ENCODE measurements around the gene SVOPL.

Gene SVOPL

GRCh38 chr7:138649506-138649905 is 51.7 kb downstream of the SVOPL start:
- no peak for TF ChIP-seq TCF12 (IDR thresholded peaks at IDR 0.05; ENCODE audit: low read depth)
- TF ChIP-seq USF1 (IDR thresholded peaks at IDR 0.05), result no peak
- no peak for TF ChIP-seq EGR1 (IDR thresholded peaks at IDR 0.05)
- TF ChIP-seq ZBTB7A (IDR thresholded peaks at IDR 0.05; ENCODE audit: low read depth), result no peak
- no peak for TF ChIP-seq RAD21 (IDR thresholded peaks at IDR 0.05; ENCODE audit: low read depth)
- TF ChIP-seq TAF1 (IDR thresholded peaks at IDR 0.05; ENCODE audit: low read depth), result no peak
- TF ChIP-seq REST (IDR thresholded peaks at IDR 0.05; ENCODE audit: low read depth), result no peak
- no peak for TF ChIP-seq CEBPB (IDR thresholded peaks at IDR 0.05)
- no peak for TF ChIP-seq TEAD4 (IDR thresholded peaks at IDR 0.05)
- no peak for TF ChIP-seq YY1 (IDR thresholded peaks at IDR 0.05; ENCODE audit: low read depth)
- no peak for TF ChIP-seq CREB1 (IDR thresholded peaks at IDR 0.05; ENCODE audit: low read depth)

GRCh38 chr7:138645284-138645683 is 55.9 kb downstream of the SVOPL start:
- no peak for TF ChIP-seq TEAD4 (IDR thresholded peaks at IDR 0.05)
- TF ChIP-seq YY1 (IDR thresholded peaks at IDR 0.05; ENCODE audit: low read depth), result no peak
- peak; percentile 19; the same call in 1 of the 2 replicates for TF ChIP-seq RAD21 (IDR thresholded peaks at IDR 0.05; ENCODE audit: low read depth)
- no peak for TF ChIP-seq EGR1 (IDR thresholded peaks at IDR 0.05)
- no peak for TF ChIP-seq REST (IDR thresholded peaks at IDR 0.05; ENCODE audit: low read depth)
- TF ChIP-seq ZBTB7A (IDR thresholded peaks at IDR 0.05; ENCODE audit: low read depth), result no peak

GRCh38 chr7:138632826-138633602 is 68.1 kb downstream of the SVOPL start:
- TF ChIP-seq CEBPB (IDR thresholded peaks at IDR 0.05) (no peak), YY1 (IDR thresholded peaks at IDR 0.05; ENCODE audit: low read depth) (no peak), TAF1 (IDR thresholded peaks at IDR 0.05; ENCODE audit: low read depth) (no peak), EGR1 (IDR thresholded peaks at IDR 0.05) (no peak), CREB1 (IDR thresholded peaks at IDR 0.05; ENCODE audit: low read depth) (no peak), MAX (IDR thresholded peaks at IDR 0.05) (no peak), RAD21 (IDR thresholded peaks at IDR 0.05; ENCODE audit: low read depth) (no peak)

- TF ChIP-seq ZBTB7A (IDR thresholded peaks at IDR 0.05; ENCODE audit: low read depth), result no peak
- no peak for TF ChIP-seq MAX (IDR thresholded peaks at IDR 0.05)
- TF ChIP-seq EGR1 (IDR thresholded peaks at IDR 0.05), result no peak
- TF ChIP-seq TCF12 (IDR thresholded peaks at IDR 0.05; ENCODE audit: low read depth), result no peak
- no peak for TF ChIP-seq YY1 (IDR thresholded peaks at IDR 0.05; ENCODE audit: low read depth)
These were observed 68.8 kb downstream of the SVOPL start for GRCh38 chr7:138632384-138632783.

GRCh38 chr7:138630059-138630610 is 71.0 kb downstream of the SVOPL start:
- TF ChIP-seq YY1 (IDR thresholded peaks at IDR 0.05; ENCODE audit: low read depth) (no peak), EGR1 (IDR thresholded peaks at IDR 0.05) (no peak), TCF12 (IDR thresholded peaks at IDR 0.05; ENCODE audit: low read depth) (no peak), MAX (IDR thresholded peaks at IDR 0.05) (no peak), REST (IDR thresholded peaks at IDR 0.05; ENCODE audit: low read depth) (no peak), USF1 (IDR thresholded peaks at IDR 0.05) (no peak), CREB1 (IDR thresholded peaks at IDR 0.05; ENCODE audit: low read depth) (no peak), TEAD4 (IDR thresholded peaks at IDR 0.05) (no peak), CEBPB (IDR thresholded peaks at IDR 0.05) (no peak), NFIC (IDR thresholded peaks at IDR 0.05) (no peak), EP300 (IDR thresholded peaks at IDR 0.05; ENCODE audit: borderline replicate concordance) (no peak), TAF1 (IDR thresholded peaks at IDR 0.05; ENCODE audit: low read depth) (no peak), RAD21 (IDR thresholded peaks at IDR 0.05; ENCODE audit: low read depth) (no peak), FOXM1 (IDR thresholded peaks at IDR 0.05; ENCODE audit: borderline replicate concordance, low read depth) (no peak), ZBTB7A (IDR thresholded peaks at IDR 0.05; ENCODE audit: low read depth) (no peak)
